ENCODE results near the gene TARBP1.

GRCh38 chr1:234398849-234399381 is 80.1 kb downstream of the TARBP1 start:
- TF ChIP-seq CTCF (conservative IDR thresholded peaks at IDR 0.05; ENCODE audit: low read length) (no peak), EZH2phosphoT487 (IDR thresholded peaks at IDR 0.05; ENCODE audit: borderline replicate concordance, low read depth, low read length) (no peak)

Data from OCI-LY7 (cell line).